GM18499 (cell line): ENCODE data around the gene GNB1.
"Not testable (repeated sequence)": the region's sequence is repeated elsewhere in the genome, so short reads cannot be mapped to it uniquely, and the experiment has no call there.

Experiments
- ATAC-seq: cut with Tn5 transposase; IDR thresholded peaks from one replicate; pipeline ENCODE4 v1.9.1; 2021; ENCODE audit warnings: moderate number of reproducible peaks; ENCODE audit not compliant: insufficient read depth, unreplicated experiment

Gene GNB1

DNA sequence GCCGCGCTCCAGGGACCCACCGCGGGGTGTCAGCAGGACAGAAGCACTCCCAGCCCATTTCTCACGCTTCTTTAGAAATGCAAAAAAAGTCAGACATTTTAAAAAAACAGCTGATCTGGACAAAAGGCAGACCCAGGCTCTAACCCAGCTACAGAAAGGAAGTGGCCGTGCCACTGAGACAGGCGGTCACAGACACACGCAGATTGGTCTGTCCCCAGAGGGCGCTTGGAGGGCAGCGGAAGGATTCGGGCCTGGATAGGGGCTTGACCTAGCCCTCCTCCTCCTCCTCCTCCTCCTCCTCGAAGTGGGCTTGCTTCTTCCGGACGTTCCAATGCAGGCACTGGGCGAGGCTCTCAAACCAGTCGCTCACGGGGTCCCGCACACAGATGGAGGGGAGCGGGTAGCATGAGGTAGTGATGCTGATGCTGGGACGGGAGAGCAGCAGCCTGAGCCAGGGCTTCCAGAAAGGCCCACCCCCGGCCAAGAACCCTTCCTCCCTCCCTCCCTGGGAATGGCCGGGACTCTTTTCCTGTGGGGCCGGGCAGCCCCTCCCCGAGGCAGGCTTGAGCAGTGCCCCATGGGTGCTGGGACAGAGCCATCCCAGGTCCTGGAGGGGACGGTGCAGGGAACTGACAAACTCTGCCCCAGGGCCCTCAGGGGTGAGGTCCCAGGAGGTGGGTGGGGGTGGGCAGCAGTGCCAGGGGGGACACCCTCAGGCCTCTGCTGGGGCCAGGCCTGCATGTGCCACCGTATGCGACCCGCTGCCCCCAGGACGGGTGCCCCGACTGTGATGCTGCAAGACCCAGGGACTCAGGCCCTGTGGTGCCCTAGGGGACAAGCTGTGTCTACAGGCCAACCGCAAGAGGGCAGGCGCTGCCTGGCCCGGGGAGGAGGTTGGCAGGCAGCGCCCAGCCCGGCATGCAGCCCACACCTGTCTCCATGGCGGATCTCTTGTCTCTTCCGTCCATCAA, 138.0 kb downstream of the GNB1 start:
- ATAC-seq: no peak

DNA sequence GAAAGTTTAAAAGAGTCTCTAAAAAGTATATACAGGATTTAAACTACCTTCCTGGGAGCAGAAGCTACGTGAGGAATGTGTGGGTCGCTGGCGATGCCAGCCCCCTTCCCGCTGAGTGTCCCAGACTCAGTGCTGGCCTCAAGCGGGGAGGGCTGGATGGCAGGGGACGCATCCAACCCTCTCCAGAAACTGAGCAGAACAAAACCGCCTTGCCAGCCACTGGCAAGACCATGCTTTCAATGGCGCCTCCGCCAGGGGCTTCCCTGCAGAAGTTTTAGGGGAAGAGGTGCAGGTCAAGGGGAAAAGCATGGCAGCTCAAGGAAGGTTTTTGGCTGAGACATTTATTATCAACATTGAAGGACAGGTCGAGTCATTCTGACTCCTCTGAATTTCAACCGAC, 138.7 kb downstream of the GNB1 start:
- ATAC-seq: no peak

DNA sequence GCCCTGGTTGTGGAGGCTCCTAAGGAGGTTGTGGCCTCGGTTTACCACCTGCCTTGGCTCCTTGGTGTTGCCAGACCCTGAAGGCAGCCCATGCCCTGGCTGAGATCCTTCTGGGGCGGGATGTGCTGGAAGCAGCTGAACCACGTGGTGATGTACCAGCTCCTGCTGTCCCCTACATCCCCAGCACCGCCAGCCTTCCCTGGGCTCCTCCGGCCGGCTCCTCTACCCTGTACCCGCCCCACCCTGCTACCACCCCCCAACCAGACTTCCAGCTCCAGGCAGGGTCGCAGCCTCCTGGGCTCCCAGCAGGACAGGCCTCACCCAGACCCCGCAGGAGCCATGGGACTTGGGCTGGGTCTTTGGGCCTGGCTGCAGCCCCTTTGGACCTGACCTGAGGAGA, 140.9 kb downstream of the GNB1 start:
- not testable (repeated sequence) for ATAC-seq

DNA sequence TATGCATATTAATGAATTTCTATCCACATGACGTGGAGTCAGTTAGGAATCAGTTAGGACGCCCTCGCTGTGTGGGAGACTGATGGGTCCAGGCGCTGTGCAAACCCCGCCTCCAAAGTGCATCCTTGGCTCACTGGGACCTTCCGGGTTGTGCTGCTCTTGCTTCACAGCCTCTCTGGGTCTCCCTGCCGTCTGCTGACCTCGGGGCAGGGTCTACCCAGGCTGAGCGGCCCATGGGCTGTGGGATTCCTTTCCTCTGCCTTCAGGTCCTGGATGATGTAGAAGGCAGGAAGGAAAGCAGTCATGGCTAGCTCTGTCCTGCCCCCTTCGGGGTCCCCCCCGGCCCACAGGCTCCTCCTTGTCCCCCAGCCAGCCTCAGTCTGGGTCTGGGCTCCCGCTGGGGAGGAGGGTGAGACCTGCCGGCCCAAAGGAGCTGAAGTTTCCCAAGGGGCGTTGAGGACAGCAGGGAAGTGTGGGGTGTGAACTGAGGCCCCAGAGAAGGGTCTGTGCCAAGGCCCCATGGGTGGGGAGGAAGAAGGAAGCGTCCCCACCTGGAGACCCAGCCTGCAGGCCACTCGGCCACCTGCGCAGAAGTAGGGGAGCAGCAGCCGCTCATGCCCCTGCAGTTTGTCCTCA, 142.1 kb downstream of the GNB1 start:
- ATAC-seq: no peak

DNA sequence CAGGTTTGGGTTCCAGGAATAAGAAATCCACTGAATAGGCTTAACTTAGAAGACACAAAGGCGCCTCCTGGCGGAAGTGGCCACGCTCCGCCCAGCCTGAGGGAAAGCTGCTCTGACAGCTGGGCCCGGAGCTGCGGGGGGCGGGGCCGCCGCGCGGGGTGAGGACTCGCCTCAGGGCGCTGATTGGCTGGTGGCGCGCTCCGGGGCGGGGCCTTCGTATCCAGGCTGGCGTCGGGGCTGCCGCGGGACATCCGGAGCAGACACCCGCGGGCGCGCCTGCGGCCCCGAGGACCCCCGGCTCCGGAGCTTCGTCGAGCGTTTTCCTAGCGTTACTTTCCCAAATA, 144.3 kb downstream of the GNB1 start:
- not testable (repeated sequence) for ATAC-seq

DNA sequence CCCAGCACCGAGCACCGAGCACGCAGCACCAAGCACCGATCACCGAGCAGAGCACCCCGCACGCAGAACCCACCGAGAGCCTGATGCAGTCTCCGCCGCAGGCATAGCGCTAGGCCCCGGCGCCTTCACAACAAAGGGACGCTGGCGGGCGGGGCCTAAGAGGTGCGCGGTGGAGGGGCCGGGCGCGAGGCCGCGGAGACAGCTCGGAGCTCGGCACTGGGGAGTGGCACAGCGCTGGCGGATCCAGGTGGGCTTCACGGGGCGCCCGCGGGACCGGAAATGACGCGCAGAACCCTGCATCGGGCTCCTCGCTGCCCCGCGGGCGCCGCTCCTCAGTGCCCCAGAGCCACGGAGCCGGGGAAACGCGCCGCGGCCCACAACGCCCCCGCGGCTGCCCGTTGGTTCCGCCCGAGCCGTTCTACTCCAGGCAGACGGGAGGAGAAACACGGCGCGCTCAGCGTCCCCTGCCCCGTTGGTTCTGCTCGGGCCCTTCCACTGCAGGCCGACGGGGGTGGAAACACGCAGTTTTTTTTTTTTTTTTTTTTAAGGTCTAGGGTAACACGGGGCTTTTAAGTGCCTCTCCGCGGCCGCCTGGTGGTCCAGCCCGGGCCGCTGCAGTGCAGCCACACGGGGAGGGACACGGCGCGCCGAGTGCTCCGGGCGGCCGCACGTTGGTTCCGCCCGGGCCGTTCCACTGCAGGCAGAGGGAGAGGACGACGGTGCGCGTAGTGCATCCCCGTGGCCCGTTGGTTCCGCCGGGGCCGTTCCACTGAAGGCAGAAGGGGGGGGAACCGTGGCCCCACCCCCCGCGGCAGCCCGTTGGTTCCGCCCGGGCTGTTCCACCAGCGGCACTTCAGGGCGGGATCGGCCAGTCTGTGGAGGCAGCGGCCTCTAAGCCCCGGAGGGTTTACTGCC, 145.0 kb downstream of the GNB1 start:
- ATAC-seq: peak; percentile 61

DNA sequence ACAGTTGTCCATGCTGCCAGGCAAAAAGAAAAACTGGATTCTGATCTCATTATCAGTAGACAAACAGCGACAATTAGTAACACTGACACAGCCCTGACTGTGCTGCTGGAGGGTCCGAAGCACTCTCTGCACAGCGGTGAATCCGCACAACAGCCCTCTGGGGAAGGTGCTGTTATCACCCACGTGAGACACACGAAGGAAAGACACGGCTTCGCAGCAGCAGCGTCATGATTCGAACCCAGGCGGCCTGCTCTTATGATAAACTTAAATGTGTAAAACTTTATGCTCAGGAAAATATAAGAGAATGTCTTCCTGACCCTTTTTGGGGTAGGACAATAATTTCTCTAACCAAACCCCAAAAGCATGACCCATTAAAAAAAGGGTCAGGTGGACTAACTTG, 148.4 kb downstream of the GNB1 start:
- ATAC-seq: not testable (repeated sequence)

DNA sequence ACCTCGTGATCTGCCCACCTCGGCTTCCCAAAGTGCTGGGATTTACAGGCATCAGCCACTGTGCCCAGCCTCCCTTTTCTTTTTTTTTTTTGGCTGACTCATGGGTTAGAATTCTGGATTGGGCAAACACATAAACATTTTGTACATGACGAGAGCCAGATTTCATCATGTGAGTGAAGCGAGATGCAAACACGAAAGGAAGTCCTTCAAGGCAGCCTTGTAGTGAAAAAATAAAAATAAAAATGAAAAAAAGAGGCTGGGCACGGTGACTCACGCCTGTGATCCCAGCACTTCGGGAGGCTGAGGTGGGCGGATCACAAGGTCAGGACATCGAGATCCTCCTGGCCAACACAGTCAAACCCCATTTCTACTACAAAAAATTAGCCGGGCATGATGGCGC, 149.9 kb downstream of the GNB1 start:
- ATAC-seq: not testable (repeated sequence)

DNA sequence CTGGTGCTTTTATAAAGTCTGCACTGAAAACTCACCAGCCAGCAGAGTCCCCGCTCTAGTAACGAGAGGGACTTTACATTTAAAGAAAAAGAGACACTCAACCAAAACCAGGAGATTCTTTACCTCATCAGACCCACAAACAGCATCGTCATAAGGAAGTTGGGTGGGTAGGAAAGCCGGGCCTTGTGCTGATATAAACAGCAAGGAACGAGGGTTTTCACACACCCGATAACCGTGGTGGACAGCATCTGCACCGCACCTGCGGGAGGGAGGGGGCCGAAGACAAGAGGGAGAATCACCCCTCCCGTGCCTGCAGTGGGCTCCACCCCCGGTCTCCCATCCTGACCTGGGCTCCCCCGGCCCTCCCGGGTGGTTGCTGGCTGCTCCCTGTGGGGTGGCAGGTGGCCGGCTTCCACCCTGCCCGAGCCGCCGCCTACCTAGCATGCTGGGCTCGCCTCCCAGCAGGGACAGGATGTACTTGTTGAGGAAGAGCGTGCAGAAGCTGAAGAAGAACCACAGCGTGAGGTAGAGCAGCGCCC, 152.0 kb downstream of the GNB1 start:
- not testable (repeated sequence) for ATAC-seq

DNA sequence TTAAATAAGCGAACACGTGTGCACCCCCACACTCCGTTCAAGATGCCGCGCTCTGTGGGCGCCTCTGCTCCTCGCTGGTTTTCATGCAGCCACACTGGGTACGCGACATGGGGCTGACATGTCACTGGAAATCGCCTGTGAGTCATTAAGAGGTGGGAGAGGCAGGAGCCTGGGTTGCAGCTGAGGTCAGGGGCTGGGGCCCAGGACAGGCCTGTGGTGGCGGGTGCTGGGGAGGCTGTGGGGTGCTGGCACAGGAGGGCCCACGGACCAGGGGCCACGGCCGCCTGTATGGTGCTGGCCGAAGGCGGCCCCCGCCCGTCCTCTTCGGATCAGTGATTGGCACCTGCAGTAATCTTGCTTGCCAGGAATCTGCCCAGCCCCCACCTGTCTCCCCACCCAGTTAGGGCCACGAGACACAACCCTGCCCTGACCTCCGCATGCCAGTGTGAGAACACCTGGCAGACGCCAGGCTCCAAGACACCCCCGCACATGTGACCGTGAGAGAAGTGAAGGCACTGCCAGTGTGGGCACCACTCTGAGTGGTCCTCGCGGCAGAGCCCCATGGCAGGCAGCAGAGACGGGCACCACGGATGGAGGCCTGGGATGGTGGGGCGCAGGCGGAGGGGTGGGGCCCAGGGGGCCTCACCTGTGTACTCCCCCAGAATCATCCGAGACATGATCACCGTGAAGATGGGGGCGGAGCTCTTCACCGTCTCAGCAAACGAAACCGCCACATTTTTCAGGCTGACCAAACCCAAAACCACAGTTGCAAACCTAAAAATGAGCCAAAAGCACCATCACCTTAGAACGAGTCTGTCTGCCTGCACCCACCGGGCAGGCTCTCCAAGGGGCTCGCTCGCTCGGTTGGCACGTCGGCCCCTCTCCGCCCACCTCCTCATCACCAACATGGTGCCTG, 153.0 kb downstream of the GNB1 start:
- not testable (repeated sequence) for ATAC-seq
